Activated CD4-positive, alpha-beta T cell treated with anti-CD3 and anti-CD28 coated beads for 48 hours (primary cell): ENCODE data around the gene ZHX3.

Experiments used
- DNase-seq: peaks from one replicate; pipeline ENCODE4 v3.0.0-alpha.2; 2020

Gene ZHX3

DNA sequence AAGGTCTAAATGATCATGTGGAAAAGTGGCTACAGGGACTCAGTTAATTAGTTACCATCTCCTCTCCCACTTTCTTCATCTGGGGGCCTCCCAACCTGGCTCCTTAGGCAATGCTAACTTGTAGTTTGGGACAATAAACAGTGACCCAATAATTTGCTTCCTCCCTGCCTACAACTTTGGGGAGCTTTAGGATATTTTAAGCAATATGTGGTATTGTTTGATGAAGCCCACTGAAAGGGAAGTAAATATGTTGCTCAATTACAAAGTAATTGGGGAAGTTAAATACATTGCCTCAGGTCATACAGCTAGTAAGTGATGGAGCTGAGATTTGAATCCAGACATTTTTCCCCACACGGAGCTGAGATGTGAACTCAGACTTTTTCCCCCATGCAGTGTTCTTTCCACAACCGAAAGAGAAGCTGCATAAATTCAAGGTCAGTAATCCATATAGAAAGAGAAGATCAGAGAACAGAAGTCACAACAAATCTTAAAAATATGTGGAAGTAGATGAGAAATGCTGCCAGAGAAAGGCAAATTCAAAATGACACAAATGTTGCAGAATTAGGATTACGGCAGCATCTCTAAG, 26.6 kb downstream of the ZHX3 start:
- DNase-seq, result no peak

DNA sequence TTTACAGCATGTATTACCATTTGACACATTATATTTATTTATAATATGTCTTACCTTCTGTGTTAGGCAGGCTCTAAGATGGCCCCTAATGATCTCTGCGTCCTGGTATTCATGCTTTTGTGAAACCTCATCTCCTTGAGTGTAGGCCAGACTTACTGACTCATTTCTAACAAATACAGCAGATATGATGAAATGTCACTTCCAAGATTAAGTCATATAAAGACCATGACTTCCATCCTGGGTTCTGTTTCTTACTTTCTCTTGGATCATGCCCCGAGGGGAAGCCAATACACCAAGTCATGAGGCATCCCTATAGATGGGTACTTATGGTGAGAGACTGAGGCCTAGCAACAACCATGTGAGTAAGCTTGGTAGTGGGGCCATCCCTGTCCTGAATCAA, 30.2 kb downstream of the ZHX3 start:
- no peak for DNase-seq

DNA sequence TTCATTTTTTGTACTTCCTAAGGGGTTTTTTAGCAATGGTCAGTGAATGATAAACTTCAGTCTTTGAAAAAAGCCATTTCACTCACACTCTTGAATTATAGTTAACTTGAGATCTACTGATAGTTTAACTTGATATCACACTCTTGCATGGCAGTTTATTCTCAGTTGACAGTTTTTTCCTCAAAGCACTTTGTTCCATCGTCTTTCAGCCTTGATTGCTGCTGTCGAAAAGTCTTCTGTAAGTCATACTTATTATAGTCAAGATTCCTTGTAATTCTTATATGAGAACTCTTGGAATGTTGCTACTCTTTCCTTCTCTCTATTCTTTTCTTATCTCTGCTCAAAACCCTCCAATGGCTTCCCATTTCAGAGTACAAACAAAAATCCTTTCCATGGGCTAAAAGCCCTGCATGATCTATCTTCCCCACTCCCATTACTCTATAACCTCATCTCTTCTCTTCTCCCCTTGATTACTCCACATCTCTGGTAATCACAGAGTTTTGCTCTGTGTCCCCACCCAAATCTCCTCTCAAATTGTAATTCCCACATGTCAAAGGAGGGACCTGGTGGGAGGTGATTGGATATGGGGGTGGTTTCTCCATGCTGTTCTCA, 31.2 kb downstream of the ZHX3 start:
- DNase-seq, result no peak

DNA sequence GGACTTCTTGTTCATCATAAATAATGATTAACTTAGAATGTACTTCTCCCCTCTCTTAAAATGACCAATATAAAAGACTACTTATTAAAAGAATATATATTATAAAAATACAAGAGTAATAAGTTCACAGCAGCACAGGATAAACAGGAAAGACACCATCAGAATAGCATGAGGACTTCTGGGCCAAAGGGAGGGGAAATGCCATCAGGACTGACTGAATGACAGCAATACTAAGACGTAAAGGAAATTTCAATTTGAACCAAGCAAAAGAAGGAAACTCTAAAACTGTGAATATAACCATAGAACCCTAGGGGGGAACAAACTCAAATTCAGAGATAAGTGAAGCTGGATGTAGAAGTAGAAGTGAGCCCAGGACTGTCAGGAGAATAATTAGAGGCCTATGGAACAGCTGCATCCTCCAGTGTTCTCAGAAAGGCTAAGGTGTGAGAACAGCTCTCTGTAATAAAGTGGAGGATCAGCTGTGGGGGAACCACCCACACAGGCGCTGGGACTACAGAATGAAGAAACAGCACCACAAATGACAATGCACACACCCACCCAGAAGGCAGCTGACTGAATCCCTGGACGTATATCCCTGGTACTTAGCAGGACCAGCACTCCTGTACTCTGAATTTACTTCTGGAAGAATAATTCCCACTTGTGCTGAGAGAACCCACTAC, 37.8 kb downstream of the ZHX3 start:
- DNase-seq, result no peak

DNA sequence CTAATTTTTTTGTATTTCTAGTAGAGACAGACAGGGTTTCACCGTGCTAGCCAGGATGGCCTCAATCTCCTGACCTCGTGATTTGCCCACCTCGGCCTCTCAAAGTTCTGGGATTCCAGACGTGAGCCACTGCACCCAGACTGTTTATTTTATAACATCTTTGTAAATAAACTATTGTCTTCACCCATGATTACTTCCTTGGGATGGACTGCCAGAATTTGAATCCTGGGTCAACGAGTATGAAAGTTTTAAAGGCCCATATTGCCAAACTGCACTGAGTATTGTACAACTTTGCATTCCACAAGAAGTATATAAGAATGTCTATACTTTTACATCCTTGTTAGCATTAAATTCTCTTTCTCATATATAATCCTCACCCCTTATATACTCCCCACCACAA, 38.6 kb downstream of the ZHX3 start:
- no peak for DNase-seq

DNA sequence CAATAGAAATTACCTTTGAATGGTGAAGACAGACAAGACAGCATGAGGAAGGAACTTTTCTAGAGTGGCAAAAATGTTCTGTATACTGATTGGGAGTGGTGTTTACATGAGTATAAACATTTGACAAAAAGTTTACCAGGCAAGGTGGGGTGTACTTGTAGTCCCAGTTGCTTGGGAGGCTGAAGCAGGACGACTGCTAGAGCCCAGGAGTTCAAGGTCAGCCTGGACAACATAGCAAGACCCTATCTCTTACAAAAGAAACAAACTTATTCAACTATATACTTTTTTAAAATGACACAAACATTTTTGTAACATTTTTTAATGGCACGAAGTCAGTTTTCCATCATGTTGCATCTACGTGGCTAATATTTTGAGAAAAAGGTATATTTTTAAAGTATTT, 40.5 kb downstream of the ZHX3 start:
- no peak for DNase-seq

DNA sequence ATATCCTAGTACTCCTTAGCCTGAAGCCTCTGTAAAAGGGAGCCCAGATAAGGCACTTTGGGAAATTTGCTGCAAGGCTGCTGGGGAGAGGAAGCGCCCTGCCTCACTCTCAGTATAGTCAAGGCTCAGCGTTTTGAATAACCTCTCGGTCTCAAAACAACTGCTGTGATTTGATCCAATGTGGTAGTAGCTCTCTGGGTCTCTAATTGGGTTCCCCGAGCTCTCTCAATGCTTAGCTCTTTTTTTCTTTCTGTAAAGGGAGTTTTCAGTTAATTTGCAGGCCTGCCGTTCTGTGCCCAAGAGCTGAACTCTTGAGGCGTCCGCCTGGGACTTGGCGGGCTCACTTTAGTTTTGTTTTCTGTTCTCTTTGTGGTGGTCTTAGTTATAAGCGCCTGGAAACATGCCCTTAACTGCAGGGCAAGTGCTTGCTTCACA, 41.2 kb downstream of the ZHX3 start:
- no peak for DNase-seq

DNA sequence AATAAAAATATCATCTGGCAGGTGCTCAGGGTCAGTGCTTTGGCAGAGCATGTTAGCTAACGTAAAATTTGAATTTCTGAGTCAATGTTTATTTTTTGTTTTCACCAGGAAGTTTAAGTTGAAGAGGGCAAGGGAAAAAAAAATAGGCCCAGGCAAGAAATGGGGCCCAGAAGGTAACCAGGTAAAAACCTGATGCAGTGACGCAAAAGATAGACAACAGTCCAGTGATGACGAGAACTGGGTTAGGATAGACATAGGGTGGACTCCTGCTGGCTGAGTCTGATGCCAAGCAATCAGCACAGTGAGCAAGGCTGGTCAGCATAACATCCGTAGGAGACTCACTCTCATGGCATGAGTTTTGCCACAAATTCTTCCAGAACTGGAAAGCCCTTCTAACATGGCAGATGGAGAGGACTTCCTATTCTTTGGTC, 42.2 kb downstream of the ZHX3 start:
- DNase-seq, result no peak

DNA sequence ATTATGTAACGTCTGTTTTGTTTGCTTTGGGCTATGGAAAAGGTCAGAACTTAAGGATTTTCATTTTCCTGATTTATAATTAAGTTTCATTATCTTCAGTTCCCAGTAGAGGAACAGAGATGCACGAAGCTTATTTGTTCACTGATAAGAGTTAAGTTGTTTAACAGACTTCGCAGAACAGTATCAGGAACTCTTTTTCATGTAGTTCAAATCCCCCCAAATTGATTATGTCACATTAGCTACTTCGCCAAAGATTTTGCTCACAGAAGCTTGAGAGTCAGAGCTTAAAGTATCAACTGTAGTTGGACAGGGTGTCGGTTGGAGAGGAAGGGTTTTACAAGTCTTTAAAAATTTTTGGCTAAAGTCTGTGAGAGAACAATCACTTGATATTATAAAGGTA, 43.4 kb downstream of the ZHX3 start:
- no peak for DNase-seq

DNA sequence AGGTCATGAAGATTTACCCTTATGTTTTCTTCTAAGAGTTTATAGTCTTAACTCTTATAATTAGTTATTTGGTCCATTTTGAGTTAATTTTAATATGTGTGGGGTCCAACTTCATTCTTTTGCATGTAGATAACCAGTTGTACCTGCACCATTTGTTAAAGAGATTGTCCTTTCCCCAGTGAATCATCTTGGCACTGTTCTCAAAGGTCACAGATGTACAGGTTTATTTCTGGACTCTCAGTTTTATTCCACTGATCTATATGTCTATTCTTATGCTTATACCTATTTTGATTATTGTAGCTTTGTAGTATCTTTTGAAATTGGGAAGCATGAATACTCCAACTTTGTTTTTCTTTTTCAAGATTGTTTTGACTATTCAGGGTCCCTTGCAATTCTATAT, 44.1 kb downstream of the ZHX3 start:
- no peak for DNase-seq

DNA sequence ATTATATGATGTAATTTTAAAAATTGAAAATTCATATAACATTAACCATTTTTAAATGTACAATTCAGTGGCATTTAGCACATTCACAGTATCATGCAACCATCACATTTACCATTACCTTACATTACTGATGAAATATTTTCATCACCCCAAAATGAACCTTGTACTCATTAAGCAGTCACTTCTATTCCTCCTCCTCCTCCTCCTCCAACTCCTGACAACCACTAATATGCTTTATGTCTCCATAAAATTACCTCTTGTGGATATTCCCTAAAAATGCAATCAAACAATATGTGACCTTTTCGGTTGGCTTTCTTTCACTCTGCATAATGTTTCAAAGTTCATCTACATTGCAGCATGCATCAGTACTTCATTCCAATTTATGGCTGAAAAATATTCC, 45.2 kb downstream of the ZHX3 start:
- DNase-seq, result no peak

DNA sequence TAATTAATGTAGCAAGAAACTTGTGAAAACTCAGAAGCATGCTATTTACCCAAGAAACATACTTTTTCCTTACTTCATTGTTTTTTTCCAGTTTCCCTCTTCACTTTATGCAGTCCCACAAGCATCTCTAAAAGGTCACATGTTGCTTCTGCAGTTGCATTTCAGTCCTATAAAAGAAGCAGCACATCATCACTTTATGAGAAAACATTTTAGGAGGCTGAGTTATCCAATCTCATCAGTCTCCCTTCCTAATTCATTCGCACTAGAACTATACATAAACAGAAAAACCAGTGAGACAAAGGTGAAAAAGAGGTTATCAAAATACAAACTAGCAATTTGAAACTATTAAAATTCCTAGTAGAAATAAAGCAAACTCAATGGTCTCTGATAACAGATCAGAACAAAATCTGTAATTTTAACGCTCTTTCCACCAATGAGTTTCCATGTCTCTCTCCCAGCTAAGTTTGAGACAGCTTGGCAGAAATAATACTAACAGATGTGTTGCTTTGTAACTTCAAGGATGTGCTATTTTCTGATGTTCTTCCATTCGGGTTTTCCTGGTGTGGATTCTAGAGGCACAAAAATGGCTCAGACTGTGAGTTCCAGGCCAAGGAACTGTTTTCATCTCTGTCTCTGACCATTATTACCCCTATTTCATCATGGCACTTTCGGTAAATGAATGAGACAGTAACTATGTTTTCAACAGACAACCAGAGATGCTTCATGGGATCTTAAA, 48.4 kb downstream of the ZHX3 start:
- no peak for DNase-seq

DNA sequence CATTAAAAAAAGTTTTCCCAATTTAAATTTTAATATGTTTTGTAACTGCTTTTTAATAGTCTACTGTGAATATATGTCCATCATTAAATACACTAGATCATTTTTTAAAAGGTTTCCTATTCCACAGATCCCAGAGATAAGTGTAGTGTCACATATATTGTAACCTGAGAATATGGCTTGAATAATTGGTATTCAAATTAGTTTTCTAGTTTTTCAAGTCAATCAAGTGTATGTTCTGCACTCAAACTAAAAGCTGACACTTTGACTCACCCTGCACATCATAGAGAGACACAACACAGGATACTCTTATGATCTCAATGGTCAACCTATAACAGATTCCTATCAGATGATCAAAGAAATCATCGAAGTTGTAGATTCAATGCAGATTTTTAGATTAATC, 49.1 kb downstream of the ZHX3 start:
- DNase-seq, result no peak

DNA sequence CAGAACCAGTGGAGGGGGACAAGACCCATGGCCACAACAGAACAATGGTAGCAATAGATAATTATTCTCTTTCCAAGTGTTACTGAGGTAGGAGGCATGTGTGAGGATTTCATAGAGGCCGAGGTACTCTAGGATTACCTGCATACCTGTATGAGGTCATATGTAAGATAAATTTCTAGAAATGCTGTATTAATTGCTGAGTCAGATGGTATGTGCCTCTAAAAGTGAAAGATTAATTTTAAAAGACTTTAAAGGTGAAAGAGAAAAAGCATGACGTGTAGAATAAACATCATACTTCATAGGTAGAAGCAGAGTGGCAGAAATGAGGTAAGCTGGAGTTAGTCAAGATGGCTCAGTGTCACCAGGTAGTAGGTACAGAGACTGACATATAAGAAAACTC, 51.6 kb downstream of the ZHX3 start:
- DNase-seq, result no peak

DNA sequence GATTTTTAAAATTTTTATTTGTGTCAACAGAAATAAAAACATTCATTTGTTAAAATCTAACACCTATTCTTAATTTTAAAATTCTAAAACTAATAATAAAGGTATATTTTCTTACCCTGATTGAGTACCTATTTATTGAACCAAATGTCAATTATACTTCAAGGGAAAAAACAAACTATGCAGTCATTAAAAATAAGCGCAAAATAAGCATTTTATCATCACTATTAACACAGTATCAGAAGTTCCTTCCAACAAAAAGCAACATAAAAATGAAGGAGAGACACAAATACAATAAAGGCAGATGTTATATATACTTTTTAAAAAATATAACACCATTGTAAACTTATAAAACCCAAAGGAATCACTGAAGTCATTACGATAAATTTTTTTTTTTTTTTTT, 52.7 kb downstream of the ZHX3 start:
- no peak for DNase-seq

DNA sequence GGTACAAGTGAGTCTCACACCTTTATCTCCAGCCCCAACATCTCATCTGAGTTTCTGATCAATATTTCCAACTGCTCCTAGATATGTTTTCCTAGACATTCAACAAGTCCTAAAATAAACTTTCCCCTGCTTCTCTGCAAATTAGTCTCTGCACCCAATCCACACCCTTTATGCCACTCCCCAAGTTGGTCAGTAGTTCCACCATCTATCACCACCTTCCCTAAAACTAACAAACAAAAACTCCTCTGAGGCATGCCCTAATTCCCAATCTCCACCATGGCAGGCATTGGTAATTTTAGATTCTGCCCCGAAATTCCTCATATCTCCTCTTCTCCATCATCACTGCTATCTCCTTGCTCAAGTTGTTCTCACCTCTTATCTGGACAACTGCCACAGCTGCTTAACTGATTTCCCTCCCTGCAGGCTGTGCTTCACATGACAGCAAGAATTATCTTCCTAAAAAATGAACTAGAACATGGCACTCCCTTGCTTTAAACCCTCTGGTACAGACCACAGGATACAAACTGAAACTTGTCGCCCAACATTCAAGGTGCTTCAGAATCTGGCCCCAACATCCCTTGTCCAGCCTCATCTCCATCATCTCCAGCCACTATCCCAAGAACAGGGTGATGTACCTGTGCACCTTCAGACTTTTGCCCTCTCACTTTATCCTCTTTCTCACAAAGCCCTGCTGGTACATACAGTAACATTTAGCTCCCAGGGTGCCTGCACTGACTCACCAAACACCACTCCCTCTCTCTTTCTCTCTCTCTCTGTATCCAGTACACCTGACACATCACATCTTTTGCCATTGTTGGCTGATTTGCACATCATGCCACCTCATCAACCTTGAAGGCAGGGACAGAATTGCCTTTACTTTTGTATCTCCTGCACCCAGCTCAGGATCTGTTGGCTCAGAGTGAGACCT, 55.5 kb downstream of the ZHX3 start:
- DNase-seq, result no peak

DNA sequence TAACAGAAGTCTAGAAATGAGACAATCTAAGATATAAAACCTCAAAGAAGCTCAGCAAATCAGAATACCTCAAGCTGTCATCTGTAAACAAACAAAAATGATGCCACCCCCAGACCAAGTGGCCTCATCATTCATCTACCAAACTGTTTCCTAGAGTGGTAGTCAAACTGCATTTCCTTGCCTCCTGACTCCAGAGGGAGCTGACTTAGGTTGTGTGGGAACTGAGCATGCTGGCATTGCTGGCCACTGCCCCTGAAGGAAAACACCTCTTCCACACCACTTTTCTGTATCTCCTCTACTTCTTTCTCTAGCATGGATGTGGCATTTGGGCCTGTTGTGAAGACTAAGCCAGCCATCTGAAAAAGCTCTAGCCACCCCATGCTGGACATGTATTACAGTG, 56.3 kb downstream of the ZHX3 start:
- DNase-seq, result no peak

DNA sequence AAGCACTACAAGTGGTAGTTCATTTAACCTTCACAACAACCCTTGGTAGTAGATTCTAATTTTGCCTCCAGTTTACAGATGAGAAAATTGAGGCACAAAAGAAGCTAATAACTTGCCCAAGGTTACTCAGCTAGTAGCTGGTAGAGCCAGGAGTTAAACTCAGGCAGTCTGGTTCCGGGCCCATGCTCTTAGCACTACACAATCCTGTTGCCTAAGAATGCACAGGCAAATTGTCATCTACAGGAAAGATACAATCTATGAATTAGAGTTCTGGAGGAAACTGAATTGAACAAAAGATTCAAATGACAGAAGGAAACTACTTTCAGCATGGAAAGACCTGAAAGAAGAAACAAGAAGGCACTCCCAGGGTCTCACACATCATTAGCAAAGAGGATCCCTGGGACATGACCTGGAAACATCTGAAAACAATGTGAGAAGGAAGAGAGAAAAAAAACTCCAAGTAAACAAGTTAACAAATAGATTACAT, 56.8 kb downstream of the ZHX3 start:
- DNase-seq, result no peak

DNA sequence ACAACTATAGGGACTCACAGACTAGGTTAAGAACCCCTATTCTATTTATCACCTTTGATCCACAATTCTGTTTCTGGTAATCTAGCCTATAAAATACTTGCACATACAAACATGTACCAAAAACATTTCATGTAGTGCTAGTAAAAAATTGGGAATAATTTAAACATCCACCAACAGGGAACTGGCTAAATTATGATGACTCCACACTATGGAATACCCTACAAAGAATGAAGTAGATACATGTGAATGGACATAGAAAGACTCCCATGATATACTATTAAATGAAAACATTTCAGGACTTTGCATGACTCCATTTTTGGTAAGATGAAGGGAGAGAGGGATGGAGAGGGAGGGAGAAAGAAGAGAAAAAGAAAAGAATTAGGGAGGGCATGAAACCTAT, 58.2 kb downstream of the ZHX3 start:
- no peak for DNase-seq

DNA sequence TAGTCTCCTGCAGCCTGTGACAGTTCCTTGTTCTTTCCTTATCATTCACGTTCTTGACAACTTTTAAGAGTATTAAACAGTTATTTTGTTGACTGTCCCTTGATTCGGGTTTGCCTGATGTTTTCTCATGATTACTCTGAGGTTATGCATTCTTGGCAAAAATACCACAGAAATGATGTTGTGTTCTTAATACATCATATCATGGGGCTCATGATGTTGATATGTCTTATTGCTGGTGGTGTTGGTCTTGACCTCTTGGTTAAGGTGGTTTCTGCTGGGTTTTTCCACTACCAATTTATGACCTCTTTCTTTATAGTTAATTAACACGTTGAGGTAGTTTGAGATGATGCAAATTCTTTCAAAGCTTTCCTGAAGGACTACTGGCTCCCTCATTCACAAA, 59.1 kb downstream of the ZHX3 start:
- no peak for DNase-seq

DNA sequence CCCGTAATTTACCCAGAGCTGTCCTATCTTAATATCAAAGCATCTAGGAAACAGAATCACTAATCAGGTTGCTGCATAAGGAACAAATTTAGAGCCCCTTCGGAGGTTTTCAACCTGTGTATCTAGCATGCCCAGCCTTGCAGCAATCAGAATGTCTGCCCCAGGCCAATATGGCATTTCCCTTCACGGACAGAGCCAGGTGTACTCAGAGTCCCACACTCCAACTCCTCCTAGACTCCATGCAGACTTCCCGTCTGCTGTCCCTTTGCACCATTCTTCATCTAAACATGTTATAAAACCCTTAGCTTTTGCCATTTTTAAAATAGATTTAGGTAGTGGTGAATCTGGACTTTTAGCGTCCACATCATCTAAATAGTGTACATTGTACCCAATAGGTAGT, 61.0 kb downstream of the ZHX3 start:
- DNase-seq, result no peak

DNA sequence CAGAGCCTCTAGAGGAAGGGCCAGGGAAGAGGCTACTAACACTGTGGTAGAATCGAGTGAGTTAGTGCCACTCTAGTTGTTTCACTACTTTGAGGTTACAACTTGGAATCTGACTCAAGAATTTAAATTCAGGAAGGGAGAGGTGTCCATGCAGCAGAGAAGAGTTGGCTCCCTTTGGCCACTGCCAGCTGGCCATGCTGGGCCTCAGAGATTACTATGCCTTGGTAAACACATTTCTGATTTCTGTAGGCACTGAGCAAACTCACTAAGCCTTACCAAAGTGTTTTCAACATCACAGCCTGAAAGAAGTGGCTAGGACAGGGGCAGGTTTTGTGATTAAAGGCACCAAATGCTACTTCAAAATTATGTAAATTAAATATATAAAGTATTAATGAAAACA, 61.9 kb downstream of the ZHX3 start:
- DNase-seq, result no peak
